HG03460 (cell line): Measurements from ENCODE around the gene MMD.
"Not testable (repeated sequence)": the region's sequence is repeated elsewhere in the genome, so short reads cannot be mapped to it uniquely, and the experiment has no call there.

ENCODE experiments used
- ATAC-seq: cut with Tn5 transposase; IDR thresholded peaks from one replicate; pipeline ENCODE4 v1.9.1; 2021; ENCODE audit not compliant: unreplicated experiment

The MMD gene

GRCh38 chr17:55444471-55445441 is 23.1 kb upstream of the MMD start:
- ATAC-seq, result peak; percentile 76

- no peak for ATAC-seq
Measured at GRCh38 chr17:55443904-55444303, 22.3 kb upstream of the MMD start.

- no peak for ATAC-seq
Measured at GRCh38 chr17:55442953-55443683, 21.5 kb upstream of the MMD start.

GRCh38 chr17:55442462-55442861 is 20.8 kb upstream of the MMD start:
- ATAC-seq, result no peak

- ATAC-seq, result no peak
Measured at GRCh38 chr17:55441544-55441943, 19.9 kb upstream of the MMD start.

- no peak for ATAC-seq
Measured at GRCh38 chr17:55440391-55440790, 18.8 kb upstream of the MMD start.

- ATAC-seq, result peak; percentile 67
Measured at GRCh38 chr17:55437159-55437605, 15.5 kb upstream of the MMD start.

GRCh38 chr17:55436224-55437158 is 14.9 kb upstream of the MMD start:
- peak; percentile 9 for ATAC-seq

- no peak for ATAC-seq
Measured at GRCh38 chr17:55435408-55435807, 13.8 kb upstream of the MMD start.

GRCh38 chr17:55434721-55435120 is 13.1 kb upstream of the MMD start:
- no peak for ATAC-seq

GRCh38 chr17:55433629-55434422 is 12.2 kb upstream of the MMD start:
- ATAC-seq, result no peak

GRCh38 chr17:55433029-55433628 is 11.5 kb upstream of the MMD start:
- ATAC-seq, result no peak

GRCh38 chr17:55432358-55433028 is 10.9 kb upstream of the MMD start:
- ATAC-seq, result no peak

- ATAC-seq, result not testable (repeated sequence)
Measured at GRCh38 chr17:55431914-55432313, 10.3 kb upstream of the MMD start.

- no peak for ATAC-seq
Measured at GRCh38 chr17:55430541-55431288, 9.1 kb upstream of the MMD start.

- ATAC-seq, result peak; percentile 22
Measured at GRCh38 chr17:55427587-55427882, 5.9 kb upstream of the MMD start.

- ATAC-seq, result peak; percentile 58
Measured at GRCh38 chr17:55426851-55427586, 5.4 kb upstream of the MMD start.
